BJ (cell line): ENCODE results near the gene GADD45GIP1. TPM values are rescaled to one million over a fixed set of nuclear protein-coding genes. Genes with fewer than 3 reads are reported as not detected.

Experiments
- CTCF ChIA-PET: fragments of 350-600 bp; formaldehyde crosslinking; extraction: SDS; loops from one replicate; lab custom pipeline; 2021; ENCODE audit warnings: antibody characterized with exemption, inconsistent platforms; lab: Yijun Ruan, JAX
- POLR2A ChIA-PET: fragments of 300-600 bp; sonication (Branson Sonifier 250); formaldehyde crosslinking; extraction: SDS; loops from one replicate; lab custom pipeline; 2021; ENCODE audit warnings: antibody characterized with exemption; lab: Charles Lee
- DNase-seq: peaks from one replicate; pipeline ENCODE4 v3.0.0-alpha.2; 2011; ENCODE audit warnings: low read depth
- H3K27me3 ChIP-seq: 2 replicates; pipeline ENCODE4 v1.6.0; 2011; ENCODE audit warnings: low read length; ENCODE audit not compliant: control insufficient read depth, insufficient read depth
- H3K36me3 ChIP-seq: 2 replicates; pipeline ENCODE4 v1.5.1; 2011; ENCODE audit warnings: low read length; ENCODE audit not compliant: control insufficient read depth, insufficient read depth
- H3K4me3 ChIP-seq: 2 replicates; pipeline ENCODE4 v1.5.1; 2011; ENCODE audit warnings: low read depth, mild to moderate bottlenecking, control low read depth, low read length
- polyA plus RNA-seq: library from polyadenylated mRNA; depleted of rRNA; stranded (reverse); fragments of >200 nt; gene quantifications from 2 replicates; pipeline ENCODE4 v1.2.3, GENCODE V29; 2011; rRNA removed
- small RNA-seq: library from RNA; depleted of rRNA; stranded (forward); fragments of <200 nt; gene quantifications from one replicate; pipeline ENCODE3, GENCODE V24; 2012; ENCODE audit warnings: low replicate concordance, low read depth; ENCODE audit not compliant: insufficient read length
- TF ChIP-seq, protein P1 (sequence below): IDR thresholded peaks from 2 replicates; pipeline ENCODE4 v1.5.1; 2011; ENCODE audit warnings: low read depth, mild to moderate bottlenecking, control low read depth, inconsistent platforms, low read length, moderate library complexity; ENCODE audit not compliant: insufficient read depth

GADD45GIP1 gene
- polyA plus RNA-seq, 1 experiment, result 45.5 TPM

DNA sequence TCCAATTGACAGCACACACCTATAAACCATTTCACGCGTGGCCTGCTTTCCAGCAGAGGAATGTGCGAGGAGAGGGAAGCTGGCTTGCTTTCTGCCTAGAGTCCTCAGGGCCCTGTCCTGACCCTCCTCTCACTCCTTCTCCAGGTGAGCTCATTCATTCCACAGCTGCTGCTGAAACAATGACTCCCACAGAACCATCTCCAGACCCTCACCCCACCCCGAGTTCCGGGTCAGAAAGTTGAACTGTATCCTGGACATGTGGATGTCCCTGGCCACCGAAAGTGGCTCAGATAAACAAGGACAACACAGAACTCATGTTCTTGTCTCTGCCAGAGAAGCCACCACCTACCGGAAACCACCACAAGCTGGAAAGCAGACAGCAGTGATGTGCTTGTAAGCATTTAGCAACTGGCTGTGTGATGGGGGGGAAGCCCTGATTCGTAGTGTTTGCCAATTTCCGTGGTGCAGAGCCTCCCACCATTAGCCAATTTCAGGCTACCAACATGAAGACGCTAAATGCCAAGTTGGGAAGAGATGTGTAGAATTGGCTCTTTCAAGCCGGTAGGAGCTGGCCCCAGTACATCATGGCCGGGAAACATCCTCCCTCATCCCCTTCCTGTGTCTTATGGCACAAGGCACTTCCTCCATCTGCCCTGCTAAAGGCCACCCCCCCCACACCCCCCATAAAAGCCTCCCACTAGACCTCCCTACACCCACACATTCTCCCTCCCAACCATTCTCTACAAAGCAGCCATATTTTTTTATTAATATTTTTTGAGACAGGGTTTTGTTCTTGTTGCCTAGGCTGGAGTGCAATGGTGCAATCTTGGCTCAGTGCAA is 43.0 kb downstream of the GADD45GIP1 start:
- Histone ChIP-seq H3K27me3 (no peaks in the 10 kb centered on the region), H3K4me3 (no peak overlapping the region), H3K36me3 (no peaks in the 10 kb centered on the region)
- no peak for DNase-seq
- TF ChIP-seq, protein P1, sequence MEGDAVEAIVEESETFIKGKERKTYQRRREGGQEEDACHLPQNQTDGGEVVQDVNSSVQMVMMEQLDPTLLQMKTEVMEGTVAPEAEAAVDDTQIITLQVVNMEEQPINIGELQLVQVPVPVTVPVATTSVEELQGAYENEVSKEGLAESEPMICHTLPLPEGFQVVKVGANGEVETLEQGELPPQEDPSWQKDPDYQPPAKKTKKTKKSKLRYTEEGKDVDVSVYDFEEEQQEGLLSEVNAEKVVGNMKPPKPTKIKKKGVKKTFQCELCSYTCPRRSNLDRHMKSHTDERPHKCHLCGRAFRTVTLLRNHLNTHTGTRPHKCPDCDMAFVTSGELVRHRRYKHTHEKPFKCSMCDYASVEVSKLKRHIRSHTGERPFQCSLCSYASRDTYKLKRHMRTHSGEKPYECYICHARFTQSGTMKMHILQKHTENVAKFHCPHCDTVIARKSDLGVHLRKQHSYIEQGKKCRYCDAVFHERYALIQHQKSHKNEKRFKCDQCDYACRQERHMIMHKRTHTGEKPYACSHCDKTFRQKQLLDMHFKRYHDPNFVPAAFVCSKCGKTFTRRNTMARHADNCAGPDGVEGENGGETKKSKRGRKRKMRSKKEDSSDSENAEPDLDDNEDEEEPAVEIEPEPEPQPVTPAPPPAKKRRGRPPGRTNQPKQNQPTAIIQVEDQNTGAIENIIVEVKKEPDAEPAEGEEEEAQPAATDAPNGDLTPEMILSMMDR, result no peak
- ChIA-PET POLR2A (no interaction called here), CTCF (interaction anchor here (1.2 to 1.3 kb wide), 2 partner anchors 51 to 66 kb away, joined by 3 to 5 read pairs; no protein-coding TSS in a partner anchor)

DNA sequence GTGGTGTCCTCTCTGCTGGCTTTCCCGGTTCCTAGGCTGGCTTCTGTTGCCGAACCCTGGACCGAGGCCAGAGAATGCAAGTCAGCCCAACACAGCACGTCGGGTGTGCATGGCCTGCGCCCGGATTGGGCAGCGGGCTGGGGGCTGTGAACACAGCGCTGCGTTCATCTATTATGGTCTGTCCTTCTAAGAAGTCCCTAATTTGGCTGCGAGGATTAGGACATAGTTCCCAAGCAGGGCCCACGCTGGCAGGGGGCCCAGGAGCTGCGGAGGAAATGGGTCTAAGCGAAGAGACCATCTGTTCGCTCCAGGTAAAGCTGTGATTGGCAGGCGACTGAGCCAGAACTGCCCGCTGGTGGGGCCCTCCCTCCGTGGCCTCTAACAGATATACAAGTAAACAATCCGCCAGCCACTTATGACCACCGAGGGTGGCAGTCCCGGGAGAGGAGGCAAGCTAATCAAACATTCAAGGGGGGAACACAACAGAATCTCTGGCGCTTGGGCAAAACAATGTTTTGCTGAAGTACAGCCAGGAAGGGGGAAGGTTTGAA is 43.9 kb downstream of the GADD45GIP1 start:
- TF ChIP-seq, protein P1, result no peak
- H3K27me3 ChIP-seq, result no peaks in the 10 kb centered on the region
- DNase-seq, result no peak
- H3K4me3 ChIP-seq, result no peak overlapping the region
- no peaks in the 10 kb centered on the region for H3K36me3 ChIP-seq
- ChIA-PET CTCF (interaction anchor here (0.9 to 1.3 kb wide), 3 partner anchors 52 to 154 kb away, joined by 3 to 5 read pairs (median 3); no protein-coding TSS in a partner anchor), POLR2A (interaction anchor here (0.6 kb wide), 1 partner anchor 15 kb away, joined by 3 read pairs; no protein-coding TSS in a partner anchor)

DNA sequence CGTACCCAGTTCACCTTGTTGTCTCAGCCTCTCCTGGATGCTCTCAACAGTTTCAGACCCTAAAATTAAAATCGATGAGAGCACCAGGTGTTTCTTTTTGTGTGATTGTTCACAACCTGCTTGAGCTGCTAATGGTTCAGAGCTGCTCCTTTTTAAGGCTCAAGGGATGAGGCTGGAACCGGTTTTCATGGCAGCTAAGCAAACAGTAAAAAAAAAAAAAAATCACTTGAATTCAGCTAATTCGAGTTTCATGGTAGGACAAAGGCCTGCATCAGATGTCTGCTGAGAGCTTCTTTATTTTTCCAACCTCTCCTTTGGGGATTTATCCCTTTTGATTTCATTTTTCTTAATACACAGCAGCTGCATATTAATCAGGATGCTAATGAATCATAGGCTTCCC is 44.5 kb downstream of the GADD45GIP1 start:
- H3K27me3 ChIP-seq, result no peaks in the 10 kb centered on the region
- POLR2A ChIA-PET, result interaction anchor here (0.6 kb wide), 1 partner anchor 15 kb away, joined by 3 read pairs; no protein-coding TSS in a partner anchor
- TF ChIP-seq, protein P1, result no peak
- CTCF ChIA-PET, result interaction anchor here (0.9 to 1.3 kb wide), 2 partner anchors 53 to 153 kb away, joined by 3 read pairs; no protein-coding TSS in a partner anchor
- DNase-seq, result no peak
- no peaks in the 10 kb centered on the region for H3K36me3 ChIP-seq
- H3K4me3 ChIP-seq, result no peak overlapping the region

DNA sequence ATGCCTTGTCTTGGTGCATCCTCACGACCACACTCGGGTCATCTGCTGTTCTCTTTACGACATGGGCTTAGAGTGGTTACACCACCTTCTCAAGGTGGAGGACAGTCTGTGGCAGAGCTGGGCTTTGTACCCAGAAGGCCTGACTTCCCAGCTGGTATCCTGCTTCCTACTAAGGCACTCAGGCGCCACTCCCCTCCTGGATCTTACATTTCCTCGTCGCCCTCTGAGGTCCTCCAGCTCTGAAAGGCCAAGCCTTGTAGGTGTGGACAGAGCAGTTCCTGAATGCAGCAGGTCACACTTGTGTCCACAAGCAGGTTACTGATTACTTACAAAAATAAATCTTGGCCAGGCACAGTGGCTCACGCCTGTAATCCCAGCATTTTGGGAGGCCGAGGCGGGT is 49.9 kb downstream of the GADD45GIP1 start:
- Histone ChIP-seq H3K4me3 (no peak overlapping the region), H3K27me3 (no peaks in the 10 kb centered on the region), H3K36me3 (no peaks in the 10 kb centered on the region)
- ChIA-PET CTCF (interaction anchor here (0.6 to 0.7 kb wide), 2 partner anchors 57 to 147 kb away, joined by 3 read pairs; no protein-coding TSS in a partner anchor), POLR2A (no interaction called here)
- DNase-seq, result no peak
- TF ChIP-seq, protein P1, result no peak

Small RNAs within 50 kb of the gene (small RNA-seq; reads per million reads assigned to genes)
- gene MIR5695 (0.63 reads per million), gene MIR6515 (not detected)

Other genes with a start within 250 kb of the GADD45GIP1 start
- gene TNPO2, start 233.3 kb downstream of the GADD45GIP1 start, polyA plus RNA-seq, result 49.6 and 77.3 TPM in 2 replicates
- 161 and 181 TPM in 2 replicates for gene TRIR, start 222.5 kb downstream of the GADD45GIP1 start, polyA plus RNA-seq
- 163 and 250 TPM in 2 replicates for gene GET3, start 219.7 kb downstream of the GADD45GIP1 start, polyA plus RNA-seq
- gene BEST2, start 205.4 kb downstream of the GADD45GIP1 start, polyA plus RNA-seq, result not detected in 2 replicates
- gene HOOK2, start 181.7 kb downstream of the GADD45GIP1 start, polyA plus RNA-seq, result 6.3 and 10.4 TPM in 2 replicates
- gene JUNB, start 165.7 kb downstream of the GADD45GIP1 start, polyA plus RNA-seq, result 36.8 and 49.4 TPM in 2 replicates
- 165 and 267 TPM in 2 replicates for gene PRDX2, start 155.4 kb downstream of the GADD45GIP1 start, polyA plus RNA-seq
- 0.75 and 2.6 TPM in 2 replicates for gene THSD8, start 155.2 kb downstream of the GADD45GIP1 start, polyA plus RNA-seq
- gene RNASEH2A, start 150.6 kb downstream of the GADD45GIP1 start, polyA plus RNA-seq, result 19.9 and 30.3 TPM in 2 replicates
- 0.31 TPM in 1 of 2 replicates, not detected in the other for gene RTBDN, start 122.6 kb downstream of the GADD45GIP1 start, polyA plus RNA-seq
- 0.25 TPM in 1 of 2 replicates, not detected in the other for gene MAST1, start 118.7 kb downstream of the GADD45GIP1 start, polyA plus RNA-seq
- gene DNASE2, start 75.8 kb downstream of the GADD45GIP1 start, polyA plus RNA-seq, result 39.1 and 68.8 TPM in 2 replicates
- not detected in 2 replicates for gene KLF1, start 70.0 kb downstream of the GADD45GIP1 start, polyA plus RNA-seq
- gene GCDH, start 66.1 kb downstream of the GADD45GIP1 start, polyA plus RNA-seq, result 11.5 and 20.9 TPM in 2 replicates
- gene SYCE2, start 37.9 kb downstream of the GADD45GIP1 start, polyA plus RNA-seq, result 0.29 and 0.43 TPM in 2 replicates
- 15.5 and 33.6 TPM in 2 replicates for gene FARSA, start 23.5 kb downstream of the GADD45GIP1 start, polyA plus RNA-seq
- 1,647 and 1,829 TPM in 2 replicates for gene CALR, start 18.6 kb downstream of the GADD45GIP1 start, polyA plus RNA-seq
- 49.2 and 75.1 TPM in 2 replicates for gene RAD23A, start 11.4 kb downstream of the GADD45GIP1 start, polyA plus RNA-seq
- not detected in 2 replicates for gene DAND5, start 12.4 kb upstream of the GADD45GIP1 start, polyA plus RNA-seq
- 12.8 and 29.4 TPM in 2 replicates for gene NFIX, start 38.3 kb upstream of the GADD45GIP1 start, polyA plus RNA-seq
- gene LYL1, start 145.6 kb upstream of the GADD45GIP1 start, polyA plus RNA-seq, result 0.29 and 0.34 TPM in 2 replicates
- gene TRMT1, start 159.5 kb upstream of the GADD45GIP1 start, polyA plus RNA-seq, result 15.9 and 30.8 TPM in 2 replicates
- gene NACC1, start 161.0 kb upstream of the GADD45GIP1 start, polyA plus RNA-seq, result 46.8 and 98.7 TPM in 2 replicates
- gene STX10, start 193.2 kb upstream of the GADD45GIP1 start, polyA plus RNA-seq, result 56.8 and 73.1 TPM in 2 replicates
- gene IER2, start 193.2 kb upstream of the GADD45GIP1 start, polyA plus RNA-seq, result 9.1 and 18.2 TPM in 2 replicates